ENCODE data around the gene CMBL. TPM values are rescaled to one million over a fixed set of nuclear protein-coding genes. Genes with fewer than 3 reads are reported as not detected.

Gene CMBL
- total RNA-seq, 1 donor from 2014 or later, result not detected

GRCh38 chr5:10303699-10304170 is 4.0 kb downstream of the CMBL start:
- Mint-ChIP-seq H3K27me3 (peaks cover 27% of the 10 kb centered on the region), H3K9me3 (no peaks in the 10 kb centered on the region), H3K36me3 (ENCODE audit: low read depth) (no peaks in the 10 kb centered on the region), H3K4me1 (peaks cover 11% of the 10 kb centered on the region), H3K27ac (no peak overlapping the region), H3K4me3 (no peak overlapping the region)
- ChIA-PET POLR2A (interaction anchor here (0.7 kb wide), 1 partner anchor 639 kb away, joined by 3 read pairs; no protein-coding TSS in a partner anchor), CTCF (no interaction called here)
- intact Hi-C loops (cut with micrococcal nuclease), result no loop called here
- DNase-seq (no peak), ATAC-seq (ENCODE audit: low read depth) (no peak)
- TF ChIP-seq CTCF (IDR thresholded peaks at IDR 0.05), result no peak

GRCh38 chr5:10303201-10303600 is 4.5 kb downstream of the CMBL start:
- Mint-ChIP-seq H3K36me3 (ENCODE audit: low read depth) (no peaks in the 10 kb centered on the region), H3K9me3 (no peaks in the 10 kb centered on the region), H3K4me3 (no peak overlapping the region), H3K4me1 (peaks cover 11% of the 10 kb centered on the region), H3K27ac (no peak overlapping the region), H3K27me3 (peaks cover 23% of the 10 kb centered on the region)
- DNase-seq, result no peak
- CTCF ChIA-PET, result no interaction called here
- no peak for ATAC-seq (ENCODE audit: low read depth)
- TF ChIP-seq CTCF (IDR thresholded peaks at IDR 0.05), result no peak
- POLR2A ChIA-PET, result no interaction called here
- intact Hi-C loops (cut with micrococcal nuclease), result no loop called here

GRCh38 chr5:10301842-10302610 is 5.7 kb downstream of the CMBL start:
- Mint-ChIP-seq H3K27me3 (peaks cover 22% of the 10 kb centered on the region), H3K36me3 (ENCODE audit: low read depth) (no peaks in the 10 kb centered on the region), H3K4me1 (peaks cover 5% of the 10 kb centered on the region), H3K27ac (no peak overlapping the region), H3K4me3 (no peak overlapping the region), H3K9me3 (no peaks in the 10 kb centered on the region)
- intact Hi-C loops (cut with micrococcal nuclease), result no loop called here
- TF ChIP-seq CTCF (IDR thresholded peaks at IDR 0.05), result no peak
- POLR2A ChIA-PET, result no interaction called here
- no peak for DNase-seq
- CTCF ChIA-PET, result no interaction called here
- no peak for ATAC-seq (ENCODE audit: low read depth)

GRCh38 chr5:10301266-10301665 is 6.4 kb downstream of the CMBL start:
- TF ChIP-seq CTCF (IDR thresholded peaks at IDR 0.05), result no peak
- ATAC-seq (ENCODE audit: low read depth), result no peak
- Mint-ChIP-seq H3K27ac (no peak overlapping the region), H3K9me3 (no peaks in the 10 kb centered on the region), H3K36me3 (ENCODE audit: low read depth) (no peaks in the 10 kb centered on the region), H3K27me3 (peaks cover 15% of the 10 kb centered on the region), H3K4me3 (no peak overlapping the region), H3K4me1 (no peaks in the 10 kb centered on the region)
- POLR2A ChIA-PET, result no interaction called here
- DNase-seq, result no peak
- intact Hi-C loops (cut with micrococcal nuclease), result no loop called here
- CTCF ChIA-PET, result no interaction called here

- Mint-ChIP-seq H3K27me3 (peaks cover 11% of the 10 kb centered on the region), H3K27ac (no peak overlapping the region), H3K9me3 (no peaks in the 10 kb centered on the region), H3K4me1 (no peaks in the 10 kb centered on the region), H3K4me3 (no peak overlapping the region), H3K36me3 (ENCODE audit: low read depth) (no peaks in the 10 kb centered on the region)
- DNase-seq (no peak), ATAC-seq (ENCODE audit: low read depth) (no peak)
- ChIA-PET POLR2A (no interaction called here), CTCF (no interaction called here)
- TF ChIP-seq CTCF (IDR thresholded peaks at IDR 0.05), result no peak
- intact Hi-C loops (cut with micrococcal nuclease), result no loop called here
These were observed 7.5 kb downstream of the CMBL start for GRCh38 chr5:10300246-10300645.

All from activated B cell treated with CpG ODN at 0.5 μM for 24 hours (primary cell).